GM21528 (cell line): Measurements from ENCODE around the gene C1orf198.

Experiments used
- ATAC-seq: cut with Tn5 transposase; IDR thresholded peaks from one replicate; pipeline ENCODE4 v1.9.1; 2021; ENCODE audit warnings: mild to moderate bottlenecking, moderate library complexity; ENCODE audit not compliant: unreplicated experiment, low FRiP score

The C1orf198 gene

DNA sequence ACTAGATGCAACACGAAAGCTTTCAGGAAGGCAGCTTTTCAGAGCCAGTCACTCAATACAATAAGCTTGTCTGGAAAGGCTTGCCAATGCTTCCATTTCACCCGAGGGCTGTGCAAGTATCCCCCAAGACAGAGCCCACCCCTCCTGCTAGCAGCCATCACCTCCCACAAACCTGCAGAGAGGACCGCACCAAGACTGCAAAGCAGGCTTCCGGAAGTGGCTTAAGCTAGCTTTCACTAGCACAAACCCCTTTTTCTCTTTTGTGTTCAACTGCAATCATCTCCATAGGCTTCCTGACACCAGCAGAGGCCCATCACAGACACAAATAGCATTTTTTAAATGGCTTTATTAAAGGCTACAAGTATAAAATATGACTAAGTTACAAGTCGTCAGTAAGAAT is 31.5 kb downstream of the C1orf198 start:
- ATAC-seq: no peak

GRCh38 chr1:230836347-230836746 is 32.0 kb downstream of the C1orf198 start:
- no peak for ATAC-seq

DNA sequence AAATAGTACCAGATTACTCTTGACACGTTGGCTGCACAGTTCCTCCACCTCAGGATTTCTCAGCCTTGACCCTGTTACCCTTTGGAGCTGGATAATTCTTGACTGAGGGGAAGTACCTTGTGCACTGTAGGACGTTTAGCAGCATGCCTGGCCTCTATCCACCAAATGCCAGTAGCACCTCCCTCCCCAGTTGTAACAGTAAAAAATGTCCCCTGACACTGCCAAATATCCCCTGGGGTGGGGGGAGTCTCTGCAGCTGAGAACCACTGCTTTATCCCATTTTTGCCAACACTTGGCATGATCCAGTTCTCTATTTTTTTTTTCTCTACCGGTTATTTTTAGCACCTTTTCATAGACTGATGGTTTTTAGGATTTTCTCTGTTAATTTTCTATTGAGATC is 34.0 kb downstream of the C1orf198 start:
- ATAC-seq: no peak

DNA sequence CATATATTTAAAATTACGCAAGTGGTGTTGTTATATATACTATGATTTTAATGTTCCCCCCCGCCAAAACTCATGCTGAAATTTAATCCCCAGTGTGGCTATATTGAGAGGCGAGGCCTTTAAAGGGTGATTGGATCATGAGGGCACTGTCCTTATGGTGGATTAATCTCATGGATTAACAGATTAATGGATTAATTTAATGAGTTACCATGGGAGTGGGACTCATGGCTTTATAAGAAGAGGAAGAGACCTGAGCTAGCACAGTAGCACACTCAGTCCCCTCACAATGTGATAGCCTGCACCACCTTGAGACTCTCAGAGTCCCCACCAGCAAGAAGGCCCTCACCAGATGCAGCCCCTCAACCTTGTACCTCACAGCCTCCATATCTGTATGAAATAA is 34.8 kb downstream of the C1orf198 start:
- no peak for ATAC-seq

- ATAC-seq: no peak
These were observed 35.8 kb downstream of the C1orf198 start for GRCh38 chr1:230832476-230832875.

DNA sequence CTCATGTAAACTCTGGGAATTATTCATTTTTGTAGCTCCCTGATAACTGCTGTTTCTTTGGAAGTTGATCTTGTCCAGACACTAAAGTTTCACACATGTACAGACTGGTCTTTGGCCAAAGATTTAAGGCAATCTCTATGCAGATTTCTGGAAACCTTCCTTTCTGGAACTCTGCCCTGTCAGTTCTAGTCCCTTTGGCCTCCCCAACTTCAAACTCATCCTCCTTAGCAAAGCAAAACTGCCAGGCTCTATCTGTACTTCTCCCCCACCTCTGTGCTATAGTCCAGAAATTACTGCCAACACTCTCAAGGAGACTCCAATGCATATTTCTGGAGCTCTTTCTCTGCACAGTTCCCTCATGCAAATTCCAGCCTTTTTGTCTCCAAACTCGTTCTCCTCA is 36.5 kb downstream of the C1orf198 start:
- no peak for ATAC-seq

GRCh38 chr1:230828421-230828820 is 39.9 kb downstream of the C1orf198 start:
- ATAC-seq: no peak

DNA sequence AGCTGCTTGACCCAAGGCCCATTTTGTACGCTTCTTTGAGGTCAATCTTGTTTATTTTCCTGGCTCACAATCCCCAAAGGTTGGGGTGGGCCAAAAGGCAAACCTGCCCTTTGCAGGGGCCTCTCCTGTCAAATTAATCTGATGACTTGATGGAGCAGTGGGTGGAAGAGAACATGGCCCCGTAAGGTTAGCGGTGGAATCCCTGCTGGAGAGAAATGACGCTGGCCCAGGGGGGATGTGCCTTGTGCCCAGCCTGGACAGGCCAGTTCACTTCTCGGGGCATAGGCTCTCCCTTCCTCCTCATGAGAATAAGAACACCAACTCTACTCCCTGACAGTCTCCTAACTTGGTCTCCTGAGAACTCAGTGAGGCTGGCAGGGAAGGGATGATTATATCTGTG is 40.5 kb downstream of the C1orf198 start:
- no peak for ATAC-seq

- no peak for ATAC-seq
These were observed 41.1 kb downstream of the C1orf198 start for GRCh38 chr1:230827081-230827681.

GRCh38 chr1:230826166-230826875 is 42.0 kb downstream of the C1orf198 start:
- ATAC-seq: no peak

GRCh38 chr1:230825761-230826160 is 42.6 kb downstream of the C1orf198 start:
- no peak for ATAC-seq

- no peak for ATAC-seq
These were observed 43.2 kb downstream of the C1orf198 start for GRCh38 chr1:230824919-230825721.

- no peak for ATAC-seq
These were observed 43.8 kb downstream of the C1orf198 start for GRCh38 chr1:230824551-230824918.

DNA sequence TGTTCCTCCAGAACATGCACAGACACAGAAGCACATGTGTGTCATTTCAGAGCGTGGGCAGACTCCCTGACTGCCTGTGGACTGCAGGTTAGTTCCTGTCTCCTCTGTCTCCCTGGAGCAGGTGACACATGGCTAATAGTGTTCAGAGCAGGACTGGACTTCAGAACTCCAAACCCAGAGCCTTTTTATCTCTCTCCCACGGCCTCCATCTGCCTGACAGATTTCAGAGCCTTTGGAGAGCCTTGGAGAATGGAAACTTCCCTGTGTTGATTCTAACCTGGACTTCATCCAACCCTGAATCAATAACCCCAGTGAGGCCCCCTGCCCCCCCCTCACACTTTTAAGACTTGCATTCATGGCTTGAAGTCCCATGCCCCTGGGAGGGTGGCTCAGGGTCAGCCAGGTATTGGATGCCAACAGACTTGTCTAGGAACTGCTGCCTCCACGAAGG is 44.4 kb downstream of the C1orf198 start:
- ATAC-seq: no peak

DNA sequence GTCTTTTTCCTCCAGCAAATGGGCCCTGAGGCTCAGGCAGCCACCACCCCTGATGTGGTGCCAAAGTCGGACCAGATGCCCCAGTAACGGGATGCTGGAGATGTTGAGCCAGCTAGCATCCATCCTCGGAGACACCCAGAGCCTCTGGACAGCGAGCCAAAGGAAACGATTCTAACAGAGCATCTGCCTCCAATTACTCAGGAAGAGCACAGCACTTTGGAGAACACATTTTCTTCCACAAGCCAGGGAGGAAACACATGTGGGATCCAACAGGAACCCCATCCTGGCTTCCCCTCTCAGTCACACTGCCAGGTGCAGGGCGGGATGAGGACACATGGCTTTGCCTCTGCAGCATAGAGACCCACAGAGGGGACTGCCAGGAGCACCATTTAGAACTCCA is 44.9 kb downstream of the C1orf198 start:
- ATAC-seq: no peak

DNA sequence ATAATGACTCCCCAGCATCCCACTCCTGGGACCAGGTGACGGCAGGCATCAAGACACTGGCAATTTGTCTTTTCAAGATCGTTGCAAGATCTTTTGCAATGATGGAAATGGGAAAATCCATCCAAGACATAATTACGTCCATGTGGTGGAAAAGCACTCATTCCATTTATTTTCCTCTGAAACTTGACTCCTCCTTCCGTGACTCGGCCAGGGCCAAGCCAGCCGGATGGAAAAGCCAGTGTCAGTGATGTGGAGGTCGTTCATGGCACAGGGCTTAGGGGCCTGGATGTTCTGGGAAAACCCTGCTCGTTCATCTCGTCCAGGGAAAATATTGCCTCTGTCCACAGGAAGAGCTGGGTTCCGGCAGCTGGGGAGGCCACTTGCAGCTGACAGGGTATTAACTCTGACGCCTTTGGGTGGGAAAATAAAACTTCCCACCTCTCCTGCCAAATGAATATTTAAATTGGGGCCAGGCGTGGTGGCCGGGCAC is 46.2 kb downstream of the C1orf198 start:
- no peak for ATAC-seq

DNA sequence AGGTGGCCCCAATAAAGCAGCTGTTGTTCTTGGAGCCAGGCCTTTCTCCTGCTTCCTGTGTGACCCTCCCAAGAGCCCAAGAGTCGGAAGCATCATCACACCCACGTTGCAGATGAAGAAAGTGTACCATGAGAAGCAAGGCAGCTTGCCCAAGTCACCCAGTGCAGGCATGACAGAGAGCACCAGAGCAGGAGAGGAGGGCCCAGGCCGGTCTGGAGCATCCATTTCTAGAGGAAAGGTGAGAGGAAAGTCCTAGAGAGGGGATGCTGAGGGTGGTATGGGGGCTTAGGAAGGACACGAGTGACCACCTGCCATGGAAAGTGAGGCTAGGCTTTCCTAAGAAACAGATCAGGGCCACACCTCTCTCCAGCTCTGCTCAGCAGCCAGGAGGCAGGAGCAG is 47.0 kb downstream of the C1orf198 start:
- ATAC-seq: no peak

GRCh38 chr1:230820568-230820967 is 47.8 kb downstream of the C1orf198 start:
- no peak for ATAC-seq

- ATAC-seq: no peak
These were observed 48.3 kb downstream of the C1orf198 start for GRCh38 chr1:230819976-230820375.

DNA sequence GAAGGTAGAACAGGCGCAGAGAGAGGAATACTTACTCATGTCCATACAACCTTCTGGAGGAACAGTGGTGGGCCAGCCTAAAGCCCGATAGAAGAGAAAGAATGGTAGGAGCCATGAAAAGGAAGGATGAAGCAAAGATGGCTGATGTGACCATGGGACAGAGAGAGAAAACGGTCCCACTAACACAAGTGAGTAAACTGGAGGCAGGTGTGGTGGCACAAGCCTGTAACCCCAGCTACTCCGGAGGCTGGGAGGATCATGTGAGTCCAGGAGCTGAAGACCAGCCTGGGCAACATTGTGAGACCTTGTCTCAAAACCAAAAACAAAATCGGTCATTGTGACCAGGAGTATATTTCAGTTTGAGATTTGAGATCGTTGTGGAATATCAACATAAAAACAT is 49.4 kb downstream of the C1orf198 start:
- ATAC-seq: no peak

DNA sequence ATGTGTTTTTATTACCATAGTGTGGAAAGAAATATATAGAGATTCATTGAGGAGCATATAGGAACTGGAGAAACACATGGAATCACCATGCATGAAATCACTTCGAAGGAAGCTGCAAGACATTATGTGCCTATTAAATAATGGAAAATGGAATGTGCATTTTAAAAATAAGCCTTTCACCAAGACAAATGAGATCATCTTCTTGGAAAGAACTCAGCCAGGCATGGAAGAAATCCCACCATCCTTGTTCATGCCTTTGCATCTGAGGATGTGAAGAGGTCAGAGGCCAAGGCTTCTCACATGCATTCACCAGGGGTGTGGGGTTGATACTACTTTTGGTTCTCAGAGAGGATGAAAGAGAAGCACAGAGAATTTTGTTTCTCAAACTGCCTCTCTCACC is 50.0 kb downstream of the C1orf198 start:
- no peak for ATAC-seq
